DOHH2 (cell line): Measurements from ENCODE around the gene SYNJ2.

Source experiments
- EZH2phosphoT487 ChIP-seq: fragments of 200-600 bp; sonication (generic); IDR thresholded peaks from 2 replicates; pipeline ENCODE4 v1.6.1; 2017; ENCODE audit warnings: borderline replicate concordance, mild to moderate bottlenecking, antibody characterized with exemption, low read length, moderate library complexity, mixed read lengths
- TF ChIP-seq, protein P1 (sequence below): fragments of 200-600 bp; sonication (generic); IDR thresholded peaks from one replicate; pipeline ENCODE4 v1.5.1; 2014; ENCODE audit warnings: antibody characterized with exemption, mild to moderate bottlenecking, low read depth, low read length; ENCODE audit not compliant: poor library complexity, severe bottlenecking

DNA sequence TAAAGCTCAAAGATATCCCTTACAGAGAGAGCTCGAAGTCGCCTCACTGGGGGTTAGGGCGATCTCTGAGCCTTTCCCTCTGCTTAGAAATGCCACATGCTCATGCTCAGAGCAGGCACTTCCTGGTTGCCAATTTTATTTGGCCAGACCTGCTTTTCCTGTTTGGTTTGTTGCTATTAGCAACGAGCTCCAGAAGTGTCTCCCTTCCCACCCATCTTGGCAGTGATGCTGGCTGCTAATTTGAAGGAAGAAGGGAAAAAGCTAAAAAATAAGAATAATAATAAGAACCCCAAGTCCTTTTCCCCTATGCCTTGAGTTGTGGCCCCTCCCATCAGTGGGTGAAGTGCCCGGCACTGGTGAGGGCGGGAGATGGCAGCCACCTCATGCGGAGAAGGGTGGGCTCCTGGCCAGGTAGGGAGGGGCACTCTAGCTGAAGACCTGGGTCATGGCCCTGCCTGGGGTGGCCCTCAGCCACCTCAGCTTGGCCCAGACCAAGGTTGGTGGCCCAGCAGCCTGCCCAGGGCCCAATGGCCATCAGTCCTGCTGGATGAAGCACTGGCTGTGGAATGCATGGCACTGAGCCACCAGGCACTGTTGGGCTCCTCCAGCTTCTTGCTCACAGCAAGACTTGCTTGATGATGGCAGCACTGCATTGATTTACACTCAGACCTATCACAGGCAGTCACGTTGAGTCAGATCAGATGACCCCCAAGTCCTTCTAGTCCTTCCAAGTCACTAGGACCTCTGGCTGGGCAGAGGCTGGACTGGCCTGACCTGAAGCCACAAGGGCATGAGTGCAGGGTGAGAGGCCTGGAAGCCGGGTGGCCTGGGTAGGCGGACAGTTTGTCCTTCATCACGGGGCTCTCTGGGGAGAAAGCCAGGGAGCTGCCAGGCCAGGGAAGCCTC is 79.0 kb downstream of the SYNJ2 start:
- TF ChIP-seq, protein P1, sequence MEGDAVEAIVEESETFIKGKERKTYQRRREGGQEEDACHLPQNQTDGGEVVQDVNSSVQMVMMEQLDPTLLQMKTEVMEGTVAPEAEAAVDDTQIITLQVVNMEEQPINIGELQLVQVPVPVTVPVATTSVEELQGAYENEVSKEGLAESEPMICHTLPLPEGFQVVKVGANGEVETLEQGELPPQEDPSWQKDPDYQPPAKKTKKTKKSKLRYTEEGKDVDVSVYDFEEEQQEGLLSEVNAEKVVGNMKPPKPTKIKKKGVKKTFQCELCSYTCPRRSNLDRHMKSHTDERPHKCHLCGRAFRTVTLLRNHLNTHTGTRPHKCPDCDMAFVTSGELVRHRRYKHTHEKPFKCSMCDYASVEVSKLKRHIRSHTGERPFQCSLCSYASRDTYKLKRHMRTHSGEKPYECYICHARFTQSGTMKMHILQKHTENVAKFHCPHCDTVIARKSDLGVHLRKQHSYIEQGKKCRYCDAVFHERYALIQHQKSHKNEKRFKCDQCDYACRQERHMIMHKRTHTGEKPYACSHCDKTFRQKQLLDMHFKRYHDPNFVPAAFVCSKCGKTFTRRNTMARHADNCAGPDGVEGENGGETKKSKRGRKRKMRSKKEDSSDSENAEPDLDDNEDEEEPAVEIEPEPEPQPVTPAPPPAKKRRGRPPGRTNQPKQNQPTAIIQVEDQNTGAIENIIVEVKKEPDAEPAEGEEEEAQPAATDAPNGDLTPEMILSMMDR, result no peak
- no peak for TF ChIP-seq EZH2phosphoT487
